ENCODE data around the gene ANXA11. TPM values are rescaled to one million over a fixed set of nuclear protein-coding genes. Genes with fewer than 3 reads are reported as not detected.

Gene ANXA11
- total RNA-seq, 5 donors from 2014 or later (not counting 1 experiment from before 2014, with no cell fraction given): 196 to 222 (median 208) TPM

- peak overlapping the region; percentile 44 for H3K27ac ChIP-seq (ENCODE audit: low read length)
- H3K36me3 ChIP-seq (ENCODE audit: control insufficient read depth in 2 of 2, extremely low read depth in 1 of 2, insufficient read depth in 1 of 2, low read length in 1 of 2): peaks cover 0 to 19% of the 10 kb centered on the region in 2 donors
- Mint-ChIP-seq H3K9me3 (peaks cover 0 to 4% (median 0%) of the 10 kb centered on the region in 3 donors), H3K27ac (peak overlapping the region; percentile 93 to 96), H3K4me1 (peaks cover 75 to 79% (median 77%) of the 10 kb centered on the region in 3 donors), H3K27me3 (no peaks in the 10 kb centered on the region), H3K36me3 (peaks cover 8% of the 10 kb centered on the region), H3K4me3 (peak overlapping the region in 1 of 3 donors; percentile 75)
- H3K9me3 ChIP-seq: no peaks in the 10 kb centered on the region
- CTCF ChIA-PET: interaction anchor here (0.9 to 3.3 kb wide), 2 partner anchors 16 to 51 kb away, joined by 3 to 10 read pairs; no protein-coding TSS in a partner anchor
- 95% methylated on average over 4 of the region's 4 CpGs for WGBS (ENCODE audit: insufficient coverage)
- no peak overlapping the region for H3K4me3 ChIP-seq (ENCODE audit: control insufficient read depth in 1 of 2, extremely low read depth in 1 of 2, low read length in 1 of 2)
- POLR2A ChIA-PET: interaction anchor here in 1 of 2 donors (0.6 kb wide), 1 partner anchor 21 kb away, joined by 3 read pairs; no protein-coding TSS in a partner anchor
- peaks cover 30 to 82% of the 10 kb centered on the region in 2 experiments for H3K4me1 ChIP-seq (ENCODE audit: control insufficient read depth in 1 of 2, extremely low read depth in 1 of 2, insufficient read depth in 2 of 2, low read length in 2 of 2)
- H3K27me3 ChIP-seq (replicated peaks in 1 of 2; ENCODE audit: control insufficient read depth in 2 of 2, extremely low read depth in 1 of 2, insufficient read depth in 2 of 2, low read length in 1 of 2): no peaks in the 10 kb centered on the region
- ATAC-seq (replicated peaks in 1 of 4): no peak
- no peak for DNase-seq
Measured at GRCh38 chr10:80195046-80195574, 10.2 kb downstream of the ANXA11 start.

DNA sequence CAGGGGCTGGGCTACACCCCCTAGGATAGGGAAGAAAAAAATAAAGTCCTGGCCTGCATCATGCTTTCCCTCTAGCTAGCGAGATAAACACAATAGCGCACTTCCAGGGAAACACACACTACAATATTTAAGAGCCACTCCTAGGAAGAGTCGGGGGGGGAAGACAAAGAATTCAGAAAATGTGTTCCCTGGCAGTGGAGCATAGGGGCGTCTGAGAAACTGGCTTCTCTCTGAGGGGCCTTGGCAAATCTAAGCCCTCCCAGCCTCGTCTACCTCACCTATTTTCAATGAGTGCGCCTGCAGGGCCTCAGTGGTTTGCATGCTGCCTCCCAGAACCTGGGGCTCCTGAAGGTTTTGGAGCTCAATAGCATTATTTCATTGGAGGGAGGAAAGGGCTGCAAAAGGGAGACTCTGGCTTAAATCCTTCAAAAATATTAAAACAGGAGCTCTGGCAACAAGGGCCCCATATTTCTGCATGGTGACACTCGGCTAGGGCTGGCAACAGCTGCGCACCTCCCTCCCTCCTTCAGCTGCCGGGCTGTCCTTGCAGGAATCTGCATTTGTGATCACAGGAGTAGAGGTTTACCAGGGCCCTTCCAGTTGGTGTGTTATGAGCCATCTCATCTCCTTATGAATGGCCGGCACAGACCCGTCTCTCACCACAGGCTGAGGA lies 10.8 kb downstream of the ANXA11 start:
- H3K36me3 Mint-ChIP-seq: peaks cover 8% of the 10 kb centered on the region
- Histone ChIP-seq H3K36me3 (ENCODE audit: control insufficient read depth in 2 of 2, extremely low read depth in 1 of 2, insufficient read depth in 1 of 2, low read length in 1 of 2) (peaks cover 0 to 14% of the 10 kb centered on the region in 2 donors), H3K4me1 (ENCODE audit: control insufficient read depth in 1 of 2, extremely low read depth in 1 of 2, insufficient read depth in 2 of 2, low read length in 2 of 2) (peaks cover 33 to 82% of the 10 kb centered on the region in 2 experiments), H3K4me3 (ENCODE audit: control insufficient read depth in 1 of 2, extremely low read depth in 1 of 2, low read length in 1 of 2) (no peak overlapping the region), H3K9me3 (no peaks in the 10 kb centered on the region), H3K27ac (ENCODE audit: low read length) (no peak overlapping the region), H3K27me3 (replicated peaks in 1 of 2; ENCODE audit: control insufficient read depth in 2 of 2, extremely low read depth in 1 of 2, insufficient read depth in 2 of 2, low read length in 1 of 2) (no peaks in the 10 kb centered on the region)
- WGBS (ENCODE audit: insufficient coverage): 90% methylated on average over 4 of the region's 11 CpGs
- ChIA-PET CTCF (interaction anchor here (0.9 to 3.3 kb wide), 2 partner anchors 15 to 50 kb away, joined by 3 to 10 read pairs; no protein-coding TSS in a partner anchor), POLR2A (interaction anchor here (0.6 kb wide), 2 partner anchors 21 to 124 kb away, joined by 3 read pairs; no protein-coding TSS in a partner anchor)
- peaks cover 0 to 4% (median 0%) of the 10 kb centered on the region in 3 donors for H3K9me3 Mint-ChIP-seq
- H3K27me3 Mint-ChIP-seq: no peaks in the 10 kb centered on the region
- H3K27ac Mint-ChIP-seq: peak overlapping the region; percentile 49 to 71
- DNase-seq (no peak), ATAC-seq (replicated peaks in 1 of 4) (no peak)
- peaks cover 78 to 81% (median 79%) of the 10 kb centered on the region in 3 donors for H3K4me1 Mint-ChIP-seq
- peak overlapping the region in 1 of 3 donors; percentile 75 for H3K4me3 Mint-ChIP-seq

- Mint-ChIP-seq H3K9me3 (peaks cover 0 to 4% (median 0%) of the 10 kb centered on the region in 3 donors), H3K27me3 (no peaks in the 10 kb centered on the region), H3K4me3 (peak overlapping the region in 1 of 3 donors; percentile 70), H3K36me3 (peaks cover 8% of the 10 kb centered on the region), H3K4me1 (peaks cover 81 to 84% (median 82%) of the 10 kb centered on the region in 3 donors), H3K27ac (peak overlapping the region; percentile 89 to 90)
- peaks cover 33 to 83% of the 10 kb centered on the region in 2 experiments for H3K4me1 ChIP-seq (ENCODE audit: control insufficient read depth in 1 of 2, extremely low read depth in 1 of 2, insufficient read depth in 2 of 2, low read length in 2 of 2)
- ChIA-PET POLR2A (interaction anchor here in 1 of 2 donors (0.5 kb wide), 1 partner anchor 750 kb away, joined by 4 read pairs; no protein-coding TSS in a partner anchor), CTCF (no interaction called here)
- H3K27me3 ChIP-seq (replicated peaks in 1 of 2; ENCODE audit: control insufficient read depth in 2 of 2, extremely low read depth in 1 of 2, insufficient read depth in 2 of 2, low read length in 1 of 2): no peaks in the 10 kb centered on the region
- DNase-seq (no peak), ATAC-seq (replicated peaks in 1 of 4) (no peak)
- H3K27ac ChIP-seq (ENCODE audit: low read length): peak overlapping the region; percentile 66
- H3K36me3 ChIP-seq (ENCODE audit: control insufficient read depth in 2 of 2, extremely low read depth in 1 of 2, insufficient read depth in 1 of 2, low read length in 1 of 2): peaks cover 0 to 8% of the 10 kb centered on the region in 2 donors
- no peaks in the 10 kb centered on the region for H3K9me3 ChIP-seq
- H3K4me3 ChIP-seq (ENCODE audit: control insufficient read depth in 1 of 2, extremely low read depth in 1 of 2, low read length in 1 of 2): no peak overlapping the region
Measured at GRCh38 chr10:80192553-80192952, 12.8 kb downstream of the ANXA11 start.

- Histone ChIP-seq H3K27ac (ENCODE audit: low read length) (peak overlapping the region; percentile 66), H3K4me1 (ENCODE audit: control insufficient read depth in 1 of 2, extremely low read depth in 1 of 2, insufficient read depth in 2 of 2, low read length in 2 of 2) (peaks cover 33 to 83% of the 10 kb centered on the region in 2 experiments), H3K27me3 (replicated peaks in 1 of 2; ENCODE audit: control insufficient read depth in 2 of 2, extremely low read depth in 1 of 2, insufficient read depth in 2 of 2, low read length in 1 of 2) (no peaks in the 10 kb centered on the region), H3K36me3 (ENCODE audit: control insufficient read depth in 2 of 2, extremely low read depth in 1 of 2, insufficient read depth in 1 of 2, low read length in 1 of 2) (peaks cover 0 to 8% of the 10 kb centered on the region in 2 donors), H3K9me3 (no peaks in the 10 kb centered on the region), H3K4me3 (ENCODE audit: control insufficient read depth in 1 of 2, extremely low read depth in 1 of 2, low read length in 1 of 2) (no peak overlapping the region)
- POLR2A ChIA-PET: no interaction called here
- Mint-ChIP-seq H3K4me3 (peak overlapping the region; percentile 22 to 70 (median 37)), H3K36me3 (peaks cover 8% of the 10 kb centered on the region), H3K9me3 (peaks cover 0 to 4% (median 0%) of the 10 kb centered on the region in 3 donors), H3K27ac (peak overlapping the region; percentile 89 to 90), H3K27me3 (no peaks in the 10 kb centered on the region), H3K4me1 (peaks cover 81 to 84% (median 82%) of the 10 kb centered on the region in 3 donors)
- 58% methylated on average over 13 of the region's 16 CpGs for WGBS (ENCODE audit: insufficient coverage)
- ATAC-seq (replicated peaks in 1 of 4) (no peak), DNase-seq (peak in 7 of 35 experiments; percentile 11 to 41 (median 25))
- CTCF ChIA-PET: interaction anchor here in 1 of 2 donors (1.8 kb wide), 1 partner anchor 12 kb away, joined by 7 read pairs; no protein-coding TSS in a partner anchor
Measured at GRCh38 chr10:80191589-80192270, 13.6 kb downstream of the ANXA11 start.

GRCh38 chr10:80188713-80189112 lies 16.6 kb downstream of the ANXA11 start:
- ChIA-PET CTCF (interaction anchor here (1.1 to 2.3 kb wide), 8 partner anchors 8 to 109 kb away, joined by 5 to 44 read pairs (median 6); partner anchors contain the start of gene ANXA11 (in 1 of the 2)), POLR2A (interaction anchor here in 1 of 2 donors (1.6 kb wide), 1 partner anchor 15 kb away, joined by 13 read pairs; no protein-coding TSS in a partner anchor)
- peaks cover 81 to 87% (median 83%) of the 10 kb centered on the region in 3 donors for H3K4me1 Mint-ChIP-seq
- Histone ChIP-seq H3K9me3 (no peaks in the 10 kb centered on the region), H3K4me3 (ENCODE audit: control insufficient read depth in 1 of 2, extremely low read depth in 1 of 2, low read length in 1 of 2) (peak overlapping the region; percentile 19), H3K4me1 (ENCODE audit: control insufficient read depth in 1 of 2, extremely low read depth in 1 of 2, insufficient read depth in 2 of 2, low read length in 2 of 2) (peaks cover 42 to 77% of the 10 kb centered on the region in 2 experiments), H3K27ac (ENCODE audit: low read length) (peak overlapping the region; percentile 86), H3K36me3 (ENCODE audit: control insufficient read depth in 2 of 2, extremely low read depth in 1 of 2, insufficient read depth in 1 of 2, low read length in 1 of 2) (peaks cover 0 to 6% of the 10 kb centered on the region in 2 donors), H3K27me3 (replicated peaks in 1 of 2; ENCODE audit: control insufficient read depth in 2 of 2, extremely low read depth in 1 of 2, insufficient read depth in 2 of 2, low read length in 1 of 2) (no peaks in the 10 kb centered on the region)
- 100% methylated on average over 4 of the region's 9 CpGs for WGBS (ENCODE audit: insufficient coverage)
- peak overlapping the region; percentile 94 to 95 for H3K27ac Mint-ChIP-seq
- DNase-seq (no peak), ATAC-seq (replicated peaks in 1 of 4) (no peak)
- peak overlapping the region; percentile 18 to 75 (median 48) for H3K4me3 Mint-ChIP-seq
- no peaks in the 10 kb centered on the region for H3K27me3 Mint-ChIP-seq
- peaks cover 10% of the 10 kb centered on the region for H3K36me3 Mint-ChIP-seq
- no peaks in the 10 kb centered on the region for H3K9me3 Mint-ChIP-seq
